IMR-90 (cell line): Measurements from ENCODE around the gene ATP5PD.

Experiments used
- MAFK ChIP-seq: IDR thresholded peaks from 2 replicates; pipeline ENCODE4 v1.6.1; 2012; ENCODE audit warnings: low read depth, low read length, improper control_type of control experiment
- MXI1 ChIP-seq: IDR thresholded peaks from 2 replicates; pipeline ENCODE4 v1.6.1; 2012; ENCODE audit warnings: low read depth, mild to moderate bottlenecking, low read length, moderate library complexity, borderline replicate concordance
- POLR2A ChIP-seq: IDR thresholded peaks from 2 replicates; pipeline ENCODE4 v1.6.1; 2012; ENCODE audit warnings: mild to moderate bottlenecking, low read depth, low read length
- RAD21 ChIP-seq: IDR thresholded peaks from 2 replicates; pipeline ENCODE4 v1.6.1; 2012; ENCODE audit warnings: low read length, improper control_type of control experiment
- RCOR1 ChIP-seq: IDR thresholded peaks from 2 replicates; pipeline ENCODE4 v1.6.1; 2012; ENCODE audit warnings: mild to moderate bottlenecking, low read length, improper control_type of control experiment; ENCODE audit not compliant: insufficient replicate concordance
- RFX5 ChIP-seq: IDR thresholded peaks from 2 replicates; pipeline ENCODE4 v1.8.0; 2012; ENCODE audit warnings: low read depth, mild to moderate bottlenecking, low read length, moderate library complexity
- SMC3 ChIP-seq: fragments of 150-350 bp; IDR thresholded peaks from 2 replicates; pipeline ENCODE4 v1.6.1; 2016; ENCODE audit warnings: low read depth, mild to moderate bottlenecking, antibody characterized with exemption, low read length, moderate library complexity
- TF ChIP-seq, protein P1 (sequence below): fragments of 150-350 bp; IDR thresholded peaks from 2 replicates; pipeline ENCODE4 v1.6.1; 2016; ENCODE audit warnings: low read depth, mild to moderate bottlenecking, low read length, moderate library complexity, borderline replicate concordance
- TF ChIP-seq, protein P2 (sequence below): conservative IDR thresholded peaks from 2 replicates; pipeline ENCODE4 v1.5.1; 2012; ENCODE audit warnings: mild to moderate bottlenecking, low read depth, low read length, improper control_type of control experiment
- TF ChIP-seq, protein P3 (sequence below): fragments of 150-350 bp; IDR thresholded peaks from 2 replicates; pipeline ENCODE4 v1.6.1; 2017; ENCODE audit warnings: mild to moderate bottlenecking, antibody characterized with exemption, low read length, low read depth

- TF ChIP-seq, protein P1, sequence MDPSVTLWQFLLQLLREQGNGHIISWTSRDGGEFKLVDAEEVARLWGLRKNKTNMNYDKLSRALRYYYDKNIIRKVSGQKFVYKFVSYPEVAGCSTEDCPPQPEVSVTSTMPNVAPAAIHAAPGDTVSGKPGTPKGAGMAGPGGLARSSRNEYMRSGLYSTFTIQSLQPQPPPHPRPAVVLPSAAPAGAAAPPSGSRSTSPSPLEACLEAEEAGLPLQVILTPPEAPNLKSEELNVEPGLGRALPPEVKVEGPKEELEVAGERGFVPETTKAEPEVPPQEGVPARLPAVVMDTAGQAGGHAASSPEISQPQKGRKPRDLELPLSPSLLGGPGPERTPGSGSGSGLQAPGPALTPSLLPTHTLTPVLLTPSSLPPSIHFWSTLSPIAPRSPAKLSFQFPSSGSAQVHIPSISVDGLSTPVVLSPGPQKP = no peak
- TF ChIP-seq, protein P2, sequence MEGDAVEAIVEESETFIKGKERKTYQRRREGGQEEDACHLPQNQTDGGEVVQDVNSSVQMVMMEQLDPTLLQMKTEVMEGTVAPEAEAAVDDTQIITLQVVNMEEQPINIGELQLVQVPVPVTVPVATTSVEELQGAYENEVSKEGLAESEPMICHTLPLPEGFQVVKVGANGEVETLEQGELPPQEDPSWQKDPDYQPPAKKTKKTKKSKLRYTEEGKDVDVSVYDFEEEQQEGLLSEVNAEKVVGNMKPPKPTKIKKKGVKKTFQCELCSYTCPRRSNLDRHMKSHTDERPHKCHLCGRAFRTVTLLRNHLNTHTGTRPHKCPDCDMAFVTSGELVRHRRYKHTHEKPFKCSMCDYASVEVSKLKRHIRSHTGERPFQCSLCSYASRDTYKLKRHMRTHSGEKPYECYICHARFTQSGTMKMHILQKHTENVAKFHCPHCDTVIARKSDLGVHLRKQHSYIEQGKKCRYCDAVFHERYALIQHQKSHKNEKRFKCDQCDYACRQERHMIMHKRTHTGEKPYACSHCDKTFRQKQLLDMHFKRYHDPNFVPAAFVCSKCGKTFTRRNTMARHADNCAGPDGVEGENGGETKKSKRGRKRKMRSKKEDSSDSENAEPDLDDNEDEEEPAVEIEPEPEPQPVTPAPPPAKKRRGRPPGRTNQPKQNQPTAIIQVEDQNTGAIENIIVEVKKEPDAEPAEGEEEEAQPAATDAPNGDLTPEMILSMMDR = no peak
- TF ChIP-seq RAD21 (no peak), SMC3 (no peak), POLR2A (no peak), MXI1 (no peak), MAFK (no peak), RCOR1 (no peak), RFX5 (no peak)
- TF ChIP-seq, protein P3, sequence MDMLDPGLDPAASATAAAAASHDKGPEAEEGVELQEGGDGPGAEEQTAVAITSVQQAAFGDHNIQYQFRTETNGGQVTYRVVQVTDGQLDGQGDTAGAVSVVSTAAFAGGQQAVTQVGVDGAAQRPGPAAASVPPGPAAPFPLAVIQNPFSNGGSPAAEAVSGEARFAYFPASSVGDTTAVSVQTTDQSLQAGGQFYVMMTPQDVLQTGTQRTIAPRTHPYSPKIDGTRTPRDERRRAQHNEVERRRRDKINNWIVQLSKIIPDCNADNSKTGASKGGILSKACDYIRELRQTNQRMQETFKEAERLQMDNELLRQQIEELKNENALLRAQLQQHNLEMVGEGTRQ = no peak
Observed at GRCh38 chr17:75019710-75020109, 27.1 kb downstream of the ATP5PD start.
